NCI-H1092 treated with DMSO at 0.1 percent for 48 hours (cell line): ENCODE results near the gene LRRK1.

ENCODE experiments used
- DNase-seq: peaks from one replicate; lab custom pipeline; 2025; lab: John Stamatoyannopoulos, UW

The LRRK1 gene

GRCh38 chr15:101042320-101042719, 123.2 kb downstream of the LRRK1 start:
- DNase-seq = no peak

DNA sequence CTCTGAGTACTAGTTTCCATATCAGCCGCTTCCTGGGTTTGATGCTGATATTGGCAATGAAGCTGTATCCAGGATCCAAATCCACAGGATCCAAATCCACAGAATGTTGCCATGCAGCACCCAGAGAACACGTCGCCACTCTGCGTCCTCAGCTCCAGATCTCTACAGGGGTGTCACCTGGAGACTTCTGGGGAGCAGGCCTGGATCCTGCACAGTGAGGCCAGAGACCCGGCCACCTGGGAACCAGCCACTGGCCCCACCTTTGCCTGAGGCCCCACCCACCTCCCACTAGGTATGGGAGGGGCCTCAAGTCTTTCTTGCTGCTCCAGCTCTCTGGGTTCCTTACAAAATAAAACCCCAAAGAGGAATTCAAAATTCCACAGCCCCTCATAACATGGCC, 123.9 kb downstream of the LRRK1 start:
- no peak for DNase-seq

DNA sequence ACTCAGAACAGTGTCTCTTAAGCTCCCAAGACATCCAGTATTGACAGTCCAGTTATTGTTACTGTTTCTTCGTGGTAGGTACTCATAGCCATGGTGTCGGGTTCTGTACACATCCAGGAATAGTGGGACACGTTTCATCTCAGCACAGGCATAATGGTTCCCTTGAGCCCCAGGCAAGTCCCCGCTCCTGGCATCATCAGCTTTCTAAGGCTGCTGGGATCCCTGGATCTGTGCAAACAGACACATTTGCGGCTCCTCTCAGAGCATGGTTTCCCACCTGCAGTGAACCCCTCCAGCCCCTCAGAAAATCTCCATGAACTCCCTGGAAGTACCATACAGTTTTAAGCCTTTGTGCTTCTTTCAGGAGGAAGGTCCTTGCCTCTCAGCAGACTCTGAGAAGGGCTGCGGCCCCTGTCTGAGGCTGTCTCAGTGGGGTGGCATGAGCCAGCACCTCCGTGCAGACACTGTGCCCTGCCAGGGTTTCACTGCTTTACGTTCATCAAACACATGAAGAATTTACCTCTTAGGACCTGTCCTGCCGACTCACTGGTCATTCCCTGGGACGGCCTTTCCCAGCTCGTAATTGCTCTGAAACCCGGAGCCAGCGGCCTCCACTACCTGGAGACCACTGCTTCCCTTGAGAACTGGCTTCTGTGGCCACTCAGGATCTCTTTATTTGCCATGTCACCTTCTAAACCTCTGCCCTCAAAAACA, 124.9 kb downstream of the LRRK1 start:
- DNase-seq = no peak

- no peak for DNase-seq
Measured at GRCh38 chr15:101044625-101045235, 125.6 kb downstream of the LRRK1 start.

GRCh38 chr15:101045236-101045646, 126.1 kb downstream of the LRRK1 start:
- DNase-seq = no peak

DNA sequence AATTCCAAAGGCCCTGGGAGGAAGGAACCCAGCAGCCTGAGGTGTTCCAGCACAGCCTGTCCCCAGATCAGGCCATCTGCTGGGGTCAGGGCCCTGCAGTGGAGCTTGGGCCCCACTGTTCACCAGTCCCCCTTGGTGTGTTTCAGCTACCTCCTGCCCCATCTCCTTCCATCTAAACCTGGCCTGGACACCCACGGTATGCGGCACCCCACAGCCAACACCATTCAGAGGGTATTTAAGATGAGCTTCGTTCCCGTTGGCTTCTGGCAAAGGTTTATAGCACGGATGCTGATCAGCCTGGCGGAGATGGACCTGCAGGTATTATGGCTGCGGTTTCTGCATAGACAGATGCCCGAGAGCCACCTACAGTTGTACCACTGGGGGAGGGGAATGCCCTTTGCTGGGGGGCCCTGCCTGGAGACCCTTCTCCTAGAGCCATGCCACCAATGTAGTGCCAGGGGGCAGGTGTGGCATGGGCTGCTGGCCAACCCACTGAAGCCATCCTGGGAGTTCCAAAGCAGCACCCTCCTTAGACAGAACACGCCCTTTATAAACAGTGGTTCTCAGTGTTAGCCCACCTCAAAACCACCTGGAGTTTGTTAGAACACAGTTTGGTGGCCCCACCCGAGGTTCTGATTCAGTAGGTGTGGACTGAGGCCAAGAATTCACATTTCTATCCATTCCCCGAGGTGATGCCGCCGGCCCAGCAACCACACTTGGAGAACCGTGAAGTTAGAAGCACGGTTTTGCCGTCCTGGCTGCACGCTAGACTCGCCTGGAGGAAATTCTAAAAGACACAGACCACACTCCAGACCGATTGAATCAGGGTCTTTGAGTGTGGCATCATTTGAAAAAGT, 126.9 kb downstream of the LRRK1 start:
- DNase-seq = no peak

- DNase-seq = no peak
Measured at GRCh38 chr15:101046826-101047225, 127.7 kb downstream of the LRRK1 start.

- no peak for DNase-seq
Measured at GRCh38 chr15:101047301-101047781, 128.2 kb downstream of the LRRK1 start.

DNA sequence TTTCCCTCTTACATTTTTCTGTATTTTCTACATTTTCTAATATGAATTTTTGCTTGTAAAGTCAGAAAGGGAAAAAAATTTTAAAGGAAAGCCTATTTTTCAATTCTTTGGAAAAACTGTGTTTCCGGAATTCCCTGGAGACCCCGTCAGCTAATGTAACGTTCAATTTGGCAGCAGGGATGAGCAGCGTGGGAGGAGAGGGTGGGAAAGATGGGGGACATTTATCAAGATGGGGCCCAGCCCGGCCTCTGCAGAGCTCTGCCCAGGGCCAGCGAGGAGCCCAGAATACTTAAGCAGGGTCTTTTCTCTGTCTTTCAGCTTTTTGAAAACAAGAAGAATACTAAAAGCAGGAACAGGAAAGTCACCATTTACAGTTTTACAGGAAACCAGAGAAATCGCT, 129.0 kb downstream of the LRRK1 start:
- no peak for DNase-seq

DNA sequence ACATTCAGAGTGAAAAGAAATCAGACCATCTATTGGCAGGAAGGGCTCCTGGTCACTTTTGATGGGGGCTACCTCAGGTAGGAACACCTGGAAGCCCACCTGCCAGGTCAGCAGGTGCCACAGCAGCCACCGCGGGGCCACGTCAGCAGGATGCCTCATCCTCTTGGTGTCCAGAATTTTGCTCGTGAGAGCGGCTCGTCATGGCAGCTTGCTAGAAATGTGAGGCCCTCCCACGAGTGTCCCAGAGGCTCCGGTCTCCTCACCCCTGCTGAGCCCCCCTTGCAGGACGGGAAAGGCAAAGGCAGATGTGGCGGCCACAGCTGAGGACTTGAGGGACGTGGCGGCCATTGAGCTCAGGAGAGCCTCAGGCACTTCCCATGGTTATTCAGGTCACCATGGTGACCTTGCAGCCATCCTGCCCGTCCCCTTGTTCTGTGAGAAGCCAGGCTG, 129.4 kb downstream of the LRRK1 start:
- DNase-seq = no peak

DNA sequence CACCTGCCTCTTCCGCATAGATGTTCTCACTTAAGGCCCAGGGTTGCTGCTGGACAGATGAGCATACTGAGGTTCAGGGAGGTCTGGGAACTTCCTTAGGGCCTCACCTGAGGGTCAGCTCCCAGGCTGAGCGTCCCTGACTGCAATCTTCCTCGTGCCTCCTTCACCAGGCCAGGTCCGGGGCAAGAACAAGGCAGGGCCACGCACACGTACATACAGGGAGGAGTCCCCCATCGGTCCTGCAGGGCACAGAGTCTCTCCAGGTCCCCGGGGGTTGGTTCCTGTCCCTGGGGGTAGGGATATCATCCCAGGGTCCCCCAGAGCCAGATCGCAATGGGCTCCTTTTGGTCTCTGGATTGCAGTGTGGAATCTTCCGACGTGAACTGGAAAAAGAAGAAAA, 130.1 kb downstream of the LRRK1 start:
- no peak for DNase-seq

DNA sequence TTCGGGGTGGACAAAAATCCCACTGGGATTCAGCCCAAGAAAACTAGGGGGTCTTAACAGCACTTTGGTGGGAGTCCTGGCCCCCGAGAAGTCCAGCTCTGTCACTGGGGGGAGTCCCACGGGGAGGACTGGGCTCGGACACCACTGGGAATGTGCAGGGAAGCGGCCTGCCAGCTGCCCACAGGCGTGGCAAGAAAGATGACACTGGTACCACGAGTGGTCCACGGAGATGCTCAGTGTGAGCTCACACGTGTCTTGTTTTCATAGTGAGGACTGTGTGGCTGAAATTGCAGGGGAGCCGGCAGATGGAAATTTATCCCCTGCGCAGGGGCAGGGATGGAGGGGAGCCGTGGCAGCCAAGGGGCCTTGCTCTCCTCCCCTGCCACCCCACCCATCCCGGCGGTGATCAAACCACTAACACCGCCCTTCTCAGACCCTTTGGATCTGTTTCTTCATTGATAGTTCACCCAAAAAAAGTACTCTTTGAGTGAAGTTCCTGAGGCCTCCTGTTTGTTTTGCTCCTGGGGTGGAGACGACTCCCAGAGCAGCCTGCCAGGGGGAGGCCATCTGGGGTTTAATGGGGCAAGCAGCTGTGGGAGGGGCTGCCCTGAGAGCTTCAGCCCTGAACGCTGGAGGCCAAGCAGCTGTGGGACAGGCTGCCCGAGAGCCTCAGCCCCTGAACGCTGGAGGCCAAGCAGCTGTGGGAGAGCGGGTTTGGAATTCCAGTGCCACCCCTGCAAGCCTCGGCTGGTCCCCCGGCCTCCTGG, 130.9 kb downstream of the LRRK1 start:
- no peak for DNase-seq

DNA sequence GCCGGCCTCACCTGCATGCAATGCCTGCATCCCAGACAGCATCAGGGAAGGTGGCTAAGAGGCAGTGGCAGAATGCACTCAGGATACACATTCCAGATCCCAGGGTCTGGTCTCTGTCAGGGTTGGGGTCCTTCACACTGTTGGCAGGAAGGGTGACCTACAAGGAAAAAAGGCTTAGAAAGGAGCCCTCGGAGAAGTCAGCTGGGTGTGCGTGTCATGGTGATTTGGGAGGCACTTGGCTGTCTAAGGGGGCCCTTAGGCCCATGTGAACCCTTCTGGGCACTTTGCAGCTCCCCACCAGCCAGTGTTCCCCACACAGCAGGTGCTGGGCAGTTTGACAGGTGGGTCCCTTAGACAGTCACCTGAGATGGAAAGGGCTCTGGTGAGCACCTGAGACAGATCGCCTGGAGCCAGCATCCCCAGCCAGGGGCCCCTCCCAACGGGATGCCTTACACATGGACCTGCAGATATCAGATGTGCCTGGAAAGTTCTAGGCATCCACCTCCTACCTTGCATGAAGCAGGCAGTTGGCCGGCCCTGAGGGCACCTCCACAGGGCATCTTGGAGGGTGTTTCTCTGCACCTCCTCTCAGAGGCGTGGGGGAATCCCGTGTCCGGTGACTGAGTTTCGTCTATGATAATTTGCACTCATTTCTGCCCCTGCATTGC, 131.6 kb downstream of the LRRK1 start:
- DNase-seq = no peak

GRCh38 chr15:101051291-101052030, 132.3 kb downstream of the LRRK1 start:
- no peak for DNase-seq

- DNase-seq = no peak
Measured at GRCh38 chr15:101052031-101052620, 133.0 kb downstream of the LRRK1 start.

DNA sequence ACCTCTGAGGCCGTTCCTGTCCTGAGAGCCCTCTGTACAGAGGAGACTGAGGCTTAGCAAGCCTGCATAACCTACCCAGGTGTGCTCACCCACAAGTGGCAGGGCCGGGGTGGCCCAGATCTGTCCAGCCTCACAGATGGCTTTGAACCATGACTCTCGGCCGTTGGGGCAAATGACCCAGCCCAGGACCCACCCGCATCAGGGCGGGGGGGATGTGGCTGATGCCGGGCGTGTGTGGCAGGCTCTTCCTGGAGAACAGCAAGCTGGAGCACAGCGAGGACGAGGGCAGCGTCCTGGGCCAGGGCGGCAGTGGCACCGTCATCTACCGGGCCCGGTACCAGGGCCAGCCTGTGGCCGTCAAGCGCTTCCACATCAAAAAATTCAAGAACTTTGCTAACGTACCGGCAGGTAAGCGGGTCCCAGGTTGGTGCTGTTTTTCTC, 133.5 kb downstream of the LRRK1 start:
- DNase-seq = no peak

DNA sequence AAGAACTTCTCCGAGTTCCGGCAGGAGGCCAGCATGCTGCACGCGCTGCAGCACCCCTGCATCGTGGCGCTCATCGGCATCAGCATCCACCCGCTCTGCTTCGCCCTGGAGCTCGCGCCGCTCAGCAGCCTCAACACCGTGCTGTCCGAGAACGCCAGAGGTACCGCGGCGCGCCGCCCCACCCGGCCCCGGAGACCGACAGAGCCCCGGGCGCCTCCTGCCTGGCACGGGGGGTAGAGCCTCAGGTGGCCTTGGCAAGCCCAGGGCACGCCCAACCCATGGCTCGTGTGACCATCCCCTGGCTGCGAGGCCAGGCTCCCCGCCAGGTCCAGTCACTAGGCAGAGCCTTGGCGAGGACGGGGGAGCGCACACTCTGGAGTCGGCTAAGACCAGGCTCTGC, 134.1 kb downstream of the LRRK1 start:
- no peak for DNase-seq

GRCh38 chr15:101054116-101054515, 135.0 kb downstream of the LRRK1 start:
- DNase-seq = no peak

GRCh38 chr15:101054991-101055390, 135.8 kb downstream of the LRRK1 start:
- DNase-seq = no peak

DNA sequence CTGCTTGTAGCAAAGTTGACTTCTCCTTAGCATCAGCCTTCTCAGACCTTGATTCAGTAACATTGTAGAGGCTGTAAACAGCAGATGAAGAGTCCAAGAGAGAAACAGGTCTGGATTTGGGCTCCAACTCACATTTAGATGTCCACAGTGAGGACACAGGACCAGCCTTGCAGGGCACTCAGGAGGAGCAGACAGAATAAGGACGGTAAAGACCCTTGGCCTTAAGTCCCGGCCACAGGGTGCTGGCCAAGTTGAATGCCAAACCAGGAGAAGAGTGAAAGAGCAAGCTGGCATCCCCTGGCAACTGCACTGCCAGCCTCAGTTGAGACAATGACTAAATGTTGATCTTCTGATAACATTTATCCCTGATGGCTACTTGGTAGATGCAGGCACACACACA, 136.3 kb downstream of the LRRK1 start:
- no peak for DNase-seq
